Spleen (tissue), 7 donors: Measurements from ENCODE around the gene ZIK1.

Experiments used
- POLR2A ChIP-seq, 3 donors: fragments of 450-650 bp; IDR thresholded peaks; one replicate each; pipeline ENCODE4 v1.5.1; 2017; ENCODE audit warnings: antibody characterized with exemption in 3 of 3, mild to moderate bottlenecking in 1 of 3
- POLR2AphosphoS5 ChIP-seq, 3 donors: sonication (generic); formaldehyde crosslinking; IDR thresholded peaks; one replicate each; pipeline ENCODE4 v1.5.1; 2017; ENCODE audit warnings: antibody characterized with exemption in 3 of 3
- TF ChIP-seq, protein P1 (sequence below), 11 experiments: fragments of 200-600 bp in 7 of 11; fragments of 450-650 bp in 4 of 11; sonication (generic) in 4 of 11; IDR thresholded peaks in 8 of 11; conservative IDR thresholded peaks in 3 of 11; 1 replicate in 7 of 11; 2 replicates in 4 of 11; pipeline versions ENCODE4 v1.4.0 to v1.8.0; 2016 to 2021; ENCODE audit warnings: antibody characterized with exemption in 11 of 11, inconsistent platforms in 4 of 11, mild to moderate bottlenecking in 1 of 11
- donor health status: DM: no; HTN: no; CAD: no; lungs with moderate emphysema.
- donor health status: DM: no; HTN: no; CAD: no.
- donor health status: DM: no; HTN: no; CAD: no.

DNA sequence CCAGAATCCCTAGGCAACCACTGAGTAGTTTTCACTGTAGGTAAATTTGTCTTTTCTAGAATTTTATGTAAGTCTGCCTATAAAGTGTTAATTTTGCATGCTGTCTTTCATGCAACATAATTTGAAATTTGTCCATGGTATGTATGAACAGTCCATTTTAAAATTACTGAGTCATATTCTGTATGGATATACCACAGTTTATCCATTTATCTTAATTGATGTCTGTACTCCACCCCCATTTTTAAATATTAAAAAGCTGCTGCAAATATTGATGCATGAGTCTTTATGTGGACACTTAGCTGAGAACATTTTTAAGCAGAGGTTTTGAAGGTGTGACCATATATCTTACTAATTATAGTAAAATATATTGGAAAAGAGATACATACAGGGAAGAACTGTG is 39.1 kb downstream of the ZIK1 start:
- TF ChIP-seq, protein P1, sequence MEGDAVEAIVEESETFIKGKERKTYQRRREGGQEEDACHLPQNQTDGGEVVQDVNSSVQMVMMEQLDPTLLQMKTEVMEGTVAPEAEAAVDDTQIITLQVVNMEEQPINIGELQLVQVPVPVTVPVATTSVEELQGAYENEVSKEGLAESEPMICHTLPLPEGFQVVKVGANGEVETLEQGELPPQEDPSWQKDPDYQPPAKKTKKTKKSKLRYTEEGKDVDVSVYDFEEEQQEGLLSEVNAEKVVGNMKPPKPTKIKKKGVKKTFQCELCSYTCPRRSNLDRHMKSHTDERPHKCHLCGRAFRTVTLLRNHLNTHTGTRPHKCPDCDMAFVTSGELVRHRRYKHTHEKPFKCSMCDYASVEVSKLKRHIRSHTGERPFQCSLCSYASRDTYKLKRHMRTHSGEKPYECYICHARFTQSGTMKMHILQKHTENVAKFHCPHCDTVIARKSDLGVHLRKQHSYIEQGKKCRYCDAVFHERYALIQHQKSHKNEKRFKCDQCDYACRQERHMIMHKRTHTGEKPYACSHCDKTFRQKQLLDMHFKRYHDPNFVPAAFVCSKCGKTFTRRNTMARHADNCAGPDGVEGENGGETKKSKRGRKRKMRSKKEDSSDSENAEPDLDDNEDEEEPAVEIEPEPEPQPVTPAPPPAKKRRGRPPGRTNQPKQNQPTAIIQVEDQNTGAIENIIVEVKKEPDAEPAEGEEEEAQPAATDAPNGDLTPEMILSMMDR (IDR thresholded peaks at IDR 0.05 in 8 of 11, conservative IDR thresholded peaks at IDR 0.05 in 3 of 11) = no peak
- TF ChIP-seq POLR2A (IDR thresholded peaks at IDR 0.05) (no peak), POLR2AphosphoS5 (IDR thresholded peaks at IDR 0.05) (no peak)
